HCT116 (cell line): ENCODE data around the gene STARD4. TPM values are rescaled to one million over a fixed set of nuclear protein-coding genes. Genes with fewer than 3 reads are reported as not detected.

Experiments
- ATAC-seq: fragments of 200-7000 bp; cut with Tn5 transposase; 2 replicates; pipeline ENCODE4 v1.9.1; 2020; ENCODE audit warnings: mild to moderate bottlenecking, moderate library complexity
- BruUV-seq: library from RNA; stranded (reverse); fragments of 400-500 nt; replicated peaks from 2 replicates; lab custom pipeline; 2021; lab: Mats Ljungman, UMichigan
- CTCF ChIA-PET: fragments of 300-600 bp; sonication (Branson Sonifier 250); formaldehyde crosslinking; loops from one replicate; lab custom pipeline; 2021; ENCODE audit warnings: antibody characterized with exemption; lab: Charles Lee
- POLR2A ChIA-PET: fragments of 300-600, 350-600 bp; sonication (Branson Sonifier 250); formaldehyde crosslinking; loops from one replicate; lab custom pipeline; 2021; ENCODE audit warnings: antibody characterized with exemption; lab: Charles Lee
- RAD21 ChIA-PET, 2 experiments: fragments of 300-600 bp; sonication (Branson Sonifier 250); formaldehyde crosslinking; loops; one replicate each; lab custom pipeline; 2023; ENCODE audit warnings: low total read pairs in 2 of 2; ENCODE audit not compliant: uncharacterized antibody in 2 of 2, unreplicated experiment in 2 of 2, low non-redundant PET in 1 of 2; lab: Charles Lee
- DNase-seq: peaks from one replicate; pipeline ENCODE4 v3.0.0-alpha.2; 2010; ENCODE audit warnings: low read depth, low spot score
- H2AFZ ChIP-seq: fragments of 200-600 bp; shearing (Covaris generic), sonication (generic); 2 replicates; pipeline ENCODE4 v1.6.1; 2017; ENCODE audit warnings: low read depth, mixed run types, mixed read lengths, antibody characterized with exemption, low read length; ENCODE audit not compliant: poor library complexity, severe bottlenecking
- H3K27ac ChIP-seq: 2 replicates; pipeline ENCODE4 v1.5.1; 2012; ENCODE audit warnings: low read depth, low read length
- H3K27me3 ChIP-seq: fragments of 200-600 bp; sonication (generic); 2 replicates; pipeline ENCODE4 v1.6.1; 2016; ENCODE audit warnings: mixed run types, low read length, mixed read lengths; ENCODE audit not compliant: insufficient read depth
- H3K36me3 ChIP-seq, 2 experiments: fragments of 200-500 bp in 1 of 2; fragments of 200-600 bp in 1 of 2; sonication (Bioruptor generic) in 1 of 2; sonication (generic) in 1 of 2; 2 replicates each; pipeline versions ENCODE4 v1.5.1 to v1.6.1; 2014 to 2016; ENCODE audit warnings: low read length in 2 of 2, inconsistent platforms in 1 of 2, mixed read lengths in 1 of 2, mixed run types in 1 of 2; ENCODE audit not compliant: insufficient read depth in 2 of 2, control insufficient read depth in 1 of 2
- H3K4me1 ChIP-seq, 2 experiments: fragments of 200-600 bp in 1 of 2; sonication (generic) in 1 of 2; 2 replicates each; pipeline versions ENCODE4 v1.5.1 to v1.6.1; 2012 to 2017; ENCODE audit warnings: low read length in 2 of 2, inconsistent platforms in 1 of 2, mild to moderate bottlenecking in 1 of 2, mixed read lengths in 1 of 2, mixed run types in 1 of 2, moderate library complexity in 1 of 2; ENCODE audit not compliant: insufficient read depth in 2 of 2, control insufficient read depth in 1 of 2
- H3K4me2 ChIP-seq: fragments of 200-600 bp; sonication (generic); 2 replicates; pipeline ENCODE4 v1.6.1; 2017; ENCODE audit warnings: mixed run types, low read length, mixed read lengths
- H3K4me3 ChIP-seq, 2 experiments: fragments of 200-600 bp in 1 of 2; sonication (generic) in 1 of 2; replicated peaks in 1 of 2; 2 replicates each; pipeline ENCODE4 v1.5.1; 2011 to 2016; ENCODE audit warnings: low read length in 2 of 2, control low read depth in 1 of 2, low read depth in 1 of 2, mild to moderate bottlenecking in 1 of 2, mixed read lengths in 1 of 2, mixed run types in 1 of 2
- H3K79me2 ChIP-seq: fragments of 200-600 bp; sonication (generic); 2 replicates; pipeline ENCODE4 v1.6.1; 2017; ENCODE audit warnings: mild to moderate bottlenecking, mixed run types, low read length, moderate library complexity, mixed read lengths; ENCODE audit not compliant: insufficient read depth
- H3K9ac ChIP-seq: fragments of 200-600 bp; sonication (generic); 2 replicates; pipeline ENCODE4 v1.6.1; 2016; ENCODE audit warnings: low read length, mixed read lengths
- H3K9me2 ChIP-seq: fragments of 200-600 bp; sonication (generic), shearing (Covaris generic); 2 replicates; pipeline ENCODE4 v1.6.1; 2017; ENCODE audit warnings: mixed run types, mild to moderate bottlenecking, moderate library complexity; ENCODE audit not compliant: insufficient read depth
- H3K9me3 ChIP-seq, 2 experiments: fragments of 200-500 bp in 1 of 2; fragments of 200-600 bp in 1 of 2; sonication (Bioruptor generic) in 1 of 2; sonication (generic) in 1 of 2; 2 replicates each; pipeline ENCODE4 v1.6.1; 2014 to 2017; ENCODE audit warnings: low read length in 2 of 2, mixed read lengths in 2 of 2, inconsistent platforms in 1 of 2, low read depth in 1 of 2, mild to moderate bottlenecking in 1 of 2, mixed run types in 1 of 2, moderate library complexity in 1 of 2; ENCODE audit not compliant: control insufficient read depth in 1 of 2, insufficient read depth in 1 of 2
- H4K20me1 ChIP-seq: fragments of 200-600 bp; sonication (generic), shearing (Covaris generic); 2 replicates; pipeline ENCODE4 v1.6.1; 2017; ENCODE audit warnings: mixed run types, mild to moderate bottlenecking, moderate library complexity; ENCODE audit not compliant: insufficient read depth
- CBX3 ChIP-seq: IDR thresholded peaks from 2 replicates; pipeline ENCODE4 v1.6.1; 2012; ENCODE audit warnings: low read depth
- CEBPB ChIP-seq: IDR thresholded peaks from 2 replicates; pipeline ENCODE4 v1.6.1; 2012; ENCODE audit warnings: low read depth
- EGR1 ChIP-seq: IDR thresholded peaks from 2 replicates; pipeline ENCODE4 v1.6.1; 2012; ENCODE audit warnings: low read depth
- EZH2 ChIP-seq: fragments of 200-600 bp; sonication (generic); IDR thresholded peaks from 2 replicates; pipeline ENCODE4 v1.6.1; 2017; ENCODE audit warnings: antibody characterized with exemption, mixed run types
- FOSL1 ChIP-seq: IDR thresholded peaks from 2 replicates; pipeline ENCODE4 v1.6.1; 2012; ENCODE audit warnings: low read depth
- POLR2AphosphoS5 ChIP-seq: IDR thresholded peaks from 2 replicates; pipeline ENCODE4 v1.6.1; 2011; ENCODE audit warnings: mild to moderate bottlenecking, low read depth, low read length, moderate library complexity
- SIN3A ChIP-seq: IDR thresholded peaks from 2 replicates; pipeline ENCODE4 v1.6.1; 2012; ENCODE audit warnings: low read depth
- TCF7L2 ChIP-seq: IDR thresholded peaks from 2 replicates; pipeline ENCODE4 v1.7.0; 2011; ENCODE audit warnings: borderline replicate concordance, inconsistent platforms; ENCODE audit not compliant: insufficient read depth, insufficient read length; ENCODE audit errors: extremely low read depth
- YY1 ChIP-seq: IDR thresholded peaks from 2 replicates; pipeline ENCODE4 v1.6.1; 2011; ENCODE audit warnings: low read length, low read depth, moderate library complexity, mild to moderate bottlenecking; ENCODE audit not compliant: insufficient replicate concordance; ENCODE audit errors: extremely low read depth
- ZNF274 ChIP-seq: fragments of 200-500 bp; sonication (Bioruptor generic); IDR thresholded peaks from 2 replicates; pipeline ENCODE4 v1.6.1; 2014; ENCODE audit warnings: mild to moderate bottlenecking, low read depth, low read length, inconsistent platforms
- intact Hi-C: fragments of 100-400 bp; cut with micrococcal nuclease; formaldehyde crosslinking; loops from 2 replicates; pipeline ENCODE4 v1.10.0; 2022
- total RNA-seq: library from RNA; stranded (reverse); gene quantifications from one replicate; pipeline ENCODE4 v1.2.1, GENCODE V29; 2021; ENCODE audit not compliant: unreplicated experiment
- TF ChIP-seq, protein P1 (sequence below): IDR thresholded peaks from 2 replicates; pipeline ENCODE4 v1.6.1; 2011; ENCODE audit warnings: mild to moderate bottlenecking, low read length, moderate library complexity; ENCODE audit not compliant: insufficient replicate concordance; ENCODE audit errors: extremely low read depth
- TF ChIP-seq, protein P2 (sequence below): IDR thresholded peaks from 2 replicates; pipeline ENCODE4 v1.6.1; 2012; ENCODE audit warnings: low read depth

Gene STARD4
- total RNA-seq, 1 experiment from 2014 or later: 44.3 TPM

DNA sequence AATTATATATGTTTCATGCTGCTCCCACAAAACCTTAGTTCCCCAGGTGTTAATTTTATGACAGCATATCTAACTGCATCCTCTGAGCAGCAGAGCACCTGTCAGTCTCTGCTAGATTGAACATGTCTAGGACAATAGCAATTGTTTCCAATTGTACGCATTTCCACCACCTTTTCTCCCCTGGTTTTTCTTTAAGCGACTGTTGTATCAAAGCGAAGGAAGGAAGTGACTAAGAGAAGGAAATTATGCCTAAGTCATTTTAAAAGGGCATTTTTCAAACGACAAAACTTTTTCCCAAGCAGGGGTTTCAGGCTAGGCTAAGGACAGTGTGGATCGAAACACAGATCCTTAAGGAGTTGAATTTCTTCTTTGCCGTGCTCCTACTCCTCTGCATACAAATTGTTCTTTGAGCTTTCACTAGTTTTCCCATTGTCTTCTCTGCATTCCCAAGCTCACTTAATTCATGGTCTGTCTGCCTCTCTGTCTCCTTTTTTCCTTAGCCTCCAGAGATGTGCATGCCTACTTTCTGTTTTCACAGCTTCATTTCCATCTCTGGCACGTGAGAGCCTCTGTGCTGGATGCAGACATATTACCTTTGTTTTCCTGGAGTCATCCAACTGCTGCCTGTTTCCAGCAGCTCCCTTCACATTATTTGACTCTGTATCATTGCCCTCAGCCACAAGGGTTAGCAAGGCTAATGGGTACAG, 39.4 kb upstream of the STARD4 start:
- no peak for TF ChIP-seq SIN3A
- no peak for TF ChIP-seq FOSL1
- TF ChIP-seq, protein P1, sequence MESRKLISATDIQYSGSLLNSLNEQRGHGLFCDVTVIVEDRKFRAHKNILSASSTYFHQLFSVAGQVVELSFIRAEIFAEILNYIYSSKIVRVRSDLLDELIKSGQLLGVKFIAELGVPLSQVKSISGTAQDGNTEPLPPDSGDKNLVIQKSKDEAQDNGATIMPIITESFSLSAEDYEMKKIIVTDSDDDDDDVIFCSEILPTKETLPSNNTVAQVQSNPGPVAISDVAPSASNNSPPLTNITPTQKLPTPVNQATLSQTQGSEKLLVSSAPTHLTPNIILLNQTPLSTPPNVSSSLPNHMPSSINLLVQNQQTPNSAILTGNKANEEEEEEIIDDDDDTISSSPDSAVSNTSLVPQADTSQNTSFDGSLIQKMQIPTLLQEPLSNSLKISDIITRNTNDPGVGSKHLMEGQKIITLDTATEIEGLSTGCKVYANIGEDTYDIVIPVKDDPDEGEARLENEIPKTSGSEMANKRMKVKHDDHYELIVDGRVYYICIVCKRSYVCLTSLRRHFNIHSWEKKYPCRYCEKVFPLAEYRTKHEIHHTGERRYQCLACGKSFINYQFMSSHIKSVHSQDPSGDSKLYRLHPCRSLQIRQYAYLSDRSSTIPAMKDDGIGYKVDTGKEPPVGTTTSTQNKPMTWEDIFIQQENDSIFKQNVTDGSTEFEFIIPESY: no peak
- Histone ChIP-seq H4K20me1 (no peaks in the 10 kb centered on the region), H3K9ac (no peak overlapping the region), H3K9me2 (no peaks in the 10 kb centered on the region), H3K36me3 (no peaks in the 10 kb centered on the region), H3K79me2 (no peaks in the 10 kb centered on the region), H3K4me3 (no peak overlapping the region), H3K4me1 (no peaks in the 10 kb centered on the region), H3K9me3 (no peaks in the 10 kb centered on the region), H3K27ac (no peak overlapping the region), H2AFZ (no peak overlapping the region), H3K27me3 (peaks cover 5% of the 10 kb centered on the region; the same call in 1 of the 2 replicates), H3K4me2 (no peak overlapping the region)
- CTCF ChIA-PET: interaction anchor here (1.0 kb wide), 1 partner anchor 134 kb away, joined by 3 read pairs; no protein-coding TSS in a partner anchor
- POLR2A ChIA-PET: interaction anchor here (1.7 kb wide), 1 partner anchor 20 kb away, joined by 5 read pairs; no protein-coding TSS in a partner anchor
- no peak for ATAC-seq
- intact Hi-C loops: loop anchor here (5.0 to 10.0 kb wide), 3 partner anchors 146 to 397 kb away; partner anchors contain the start of gene NREP
- RAD21 ChIA-PET: no interaction called here
- no peak for DNase-seq
- BruUV-seq: no TSS peak

DNA sequence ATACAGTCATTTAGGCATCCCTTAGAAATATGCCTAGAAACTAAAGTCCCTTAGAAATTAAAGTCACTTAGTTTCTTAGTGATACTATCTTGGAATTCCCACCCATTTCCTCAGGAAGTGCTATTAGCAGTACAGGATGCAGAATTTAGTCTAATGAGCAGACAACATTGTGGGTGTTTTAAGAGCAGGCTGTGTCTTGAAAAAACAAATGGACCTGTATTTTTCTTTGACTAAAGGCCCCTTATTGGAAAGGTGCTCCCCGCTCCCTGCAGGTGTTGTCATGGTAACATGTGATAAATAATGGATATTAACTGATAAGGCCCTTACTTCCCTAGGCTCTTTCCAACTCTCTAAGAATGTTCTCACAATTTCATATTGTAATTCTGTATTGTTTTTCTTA, 38.8 kb upstream of the STARD4 start:
- POLR2A ChIA-PET: interaction anchor here (1.0 to 1.7 kb wide), 3 partner anchors 20 to 610 kb away, joined by 3 to 5 read pairs (median 4); no protein-coding TSS in a partner anchor
- no peak overlapping the region for H3K27ac ChIP-seq
- TF ChIP-seq CEBPB (no peak), TCF7L2 (no peak), SIN3A (no peak), CBX3 (no peak), POLR2AphosphoS5 (no peak), EGR1 (no peak), FOSL1 (no peak), ZNF274 (no peak), YY1 (no peak), EZH2 (no peak)
- TF ChIP-seq, protein P2, sequence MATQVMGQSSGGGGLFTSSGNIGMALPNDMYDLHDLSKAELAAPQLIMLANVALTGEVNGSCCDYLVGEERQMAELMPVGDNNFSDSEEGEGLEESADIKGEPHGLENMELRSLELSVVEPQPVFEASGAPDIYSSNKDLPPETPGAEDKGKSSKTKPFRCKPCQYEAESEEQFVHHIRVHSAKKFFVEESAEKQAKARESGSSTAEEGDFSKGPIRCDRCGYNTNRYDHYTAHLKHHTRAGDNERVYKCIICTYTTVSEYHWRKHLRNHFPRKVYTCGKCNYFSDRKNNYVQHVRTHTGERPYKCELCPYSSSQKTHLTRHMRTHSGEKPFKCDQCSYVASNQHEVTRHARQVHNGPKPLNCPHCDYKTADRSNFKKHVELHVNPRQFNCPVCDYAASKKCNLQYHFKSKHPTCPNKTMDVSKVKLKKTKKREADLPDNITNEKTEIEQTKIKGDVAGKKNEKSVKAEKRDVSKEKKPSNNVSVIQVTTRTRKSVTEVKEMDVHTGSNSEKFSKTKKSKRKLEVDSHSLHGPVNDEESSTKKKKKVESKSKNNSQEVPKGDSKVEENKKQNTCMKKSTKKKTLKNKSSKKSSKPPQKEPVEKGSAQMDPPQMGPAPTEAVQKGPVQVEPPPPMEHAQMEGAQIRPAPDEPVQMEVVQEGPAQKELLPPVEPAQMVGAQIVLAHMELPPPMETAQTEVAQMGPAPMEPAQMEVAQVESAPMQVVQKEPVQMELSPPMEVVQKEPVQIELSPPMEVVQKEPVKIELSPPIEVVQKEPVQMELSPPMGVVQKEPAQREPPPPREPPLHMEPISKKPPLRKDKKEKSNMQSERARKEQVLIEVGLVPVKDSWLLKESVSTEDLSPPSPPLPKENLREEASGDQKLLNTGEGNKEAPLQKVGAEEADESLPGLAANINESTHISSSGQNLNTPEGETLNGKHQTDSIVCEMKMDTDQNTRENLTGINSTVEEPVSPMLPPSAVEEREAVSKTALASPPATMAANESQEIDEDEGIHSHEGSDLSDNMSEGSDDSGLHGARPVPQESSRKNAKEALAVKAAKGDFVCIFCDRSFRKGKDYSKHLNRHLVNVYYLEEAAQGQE: no peak

More for the DNA sequence above, 38.8 kb upstream of the STARD4 start:
- Histone ChIP-seq H3K79me2 (no peaks in the 10 kb centered on the region), H2AFZ (peak overlapping the region; percentile 84), H4K20me1 (no peaks in the 10 kb centered on the region), H3K9me3 (no peaks in the 10 kb centered on the region), H3K9ac (no peak overlapping the region), H3K4me1 (no peaks in the 10 kb centered on the region), H3K36me3 (no peaks in the 10 kb centered on the region), H3K4me2 (no peak overlapping the region), H3K27me3 (peaks cover 5% of the 10 kb centered on the region; the same call in 1 of the 2 replicates), H3K4me3 (no peak overlapping the region), H3K9me2 (no peaks in the 10 kb centered on the region)
- CTCF ChIA-PET: interaction anchor here (0.6 to 1.6 kb wide), 10 partner anchors 19 to 596 kb away, joined by 3 to 16 read pairs (median 4); no protein-coding TSS in a partner anchor
- no peak for ATAC-seq
- no peak for DNase-seq
- intact Hi-C loops: loop anchor here (5.0 to 10.0 kb wide), 3 partner anchors 146 to 396 kb away; partner anchors contain the start of gene NREP
- RAD21 ChIA-PET: interaction anchor here in 1 of 2 experiments (1.0 kb wide), 1 partner anchor 599 kb away, joined by 4 read pairs; no protein-coding TSS in a partner anchor
- no TSS peak for BruUV-seq
